Measurements from ENCODE around the gene PLCD1. TPM values are rescaled to one million over a fixed set of nuclear protein-coding genes. Genes with fewer than 3 reads are reported as not detected.

The PLCD1 gene
- total RNA-seq, 1 donor from 2014 or later: 6.5 TPM

GRCh38 chr3:37986479-37987314, 42.7 kb downstream of the PLCD1 start:
- POLR2A ChIA-PET: no interaction called here
- no peak for ATAC-seq (ENCODE audit: low read depth)

GRCh38 chr3:37985637-37986320, 43.7 kb downstream of the PLCD1 start:
- H3K9me3 Mint-ChIP-seq: no peaks in the 10 kb centered on the region
- no peak overlapping the region for H3K27ac Mint-ChIP-seq
- no peaks in the 10 kb centered on the region for H3K4me1 Mint-ChIP-seq
- DNase-seq (no peak), ATAC-seq (ENCODE audit: low read depth) (no peak)
- no peak for TF ChIP-seq CTCF (IDR thresholded peaks at IDR 0.05)
- intact Hi-C loops (cut with micrococcal nuclease): no loop called here
- CTCF ChIA-PET: interaction anchor here (1.5 kb wide), 1 partner anchor 11 kb away, joined by 4 read pairs; no protein-coding TSS in a partner anchor
- POLR2A ChIA-PET: no interaction called here
- H3K36me3 Mint-ChIP-seq (ENCODE audit: low read depth): no peaks in the 10 kb centered on the region
- no peak overlapping the region for H3K4me3 Mint-ChIP-seq
- no peaks in the 10 kb centered on the region for H3K27me3 Mint-ChIP-seq

More at GRCh38 chr3:37986479-37987314, 42.7 kb downstream of the PLCD1 start:
- TF ChIP-seq CTCF (IDR thresholded peaks at IDR 0.05): no peak
- CTCF ChIA-PET: interaction anchor here (1.5 kb wide), 1 partner anchor 12 kb away, joined by 4 read pairs; no protein-coding TSS in a partner anchor
- H3K27me3 Mint-ChIP-seq: no peaks in the 10 kb centered on the region
- no peaks in the 10 kb centered on the region for H3K9me3 Mint-ChIP-seq
- no peak for DNase-seq
- intact Hi-C loops (cut with micrococcal nuclease): no loop called here
- no peak overlapping the region for H3K27ac Mint-ChIP-seq
- H3K4me3 Mint-ChIP-seq: no peak overlapping the region
- H3K36me3 Mint-ChIP-seq (ENCODE audit: low read depth): no peaks in the 10 kb centered on the region
- H3K4me1 Mint-ChIP-seq: no peaks in the 10 kb centered on the region

GRCh38 chr3:37984596-37984995, 44.8 kb downstream of the PLCD1 start:
- no peaks in the 10 kb centered on the region for H3K36me3 Mint-ChIP-seq (ENCODE audit: low read depth)
- DNase-seq (no peak), ATAC-seq (ENCODE audit: low read depth) (no peak)
- no peaks in the 10 kb centered on the region for H3K4me1 Mint-ChIP-seq
- no peak overlapping the region for H3K4me3 Mint-ChIP-seq
- no peak for TF ChIP-seq CTCF (IDR thresholded peaks at IDR 0.05)
- POLR2A ChIA-PET: no interaction called here
- CTCF ChIA-PET: no interaction called here
- H3K27me3 Mint-ChIP-seq: no peaks in the 10 kb centered on the region
- H3K9me3 Mint-ChIP-seq: no peaks in the 10 kb centered on the region
- no peak overlapping the region for H3K27ac Mint-ChIP-seq
- intact Hi-C loops (cut with micrococcal nuclease): no loop called here

- no peak for TF ChIP-seq CTCF (IDR thresholded peaks at IDR 0.05)
- Mint-ChIP-seq H3K27me3 (peaks cover under 1% of the 10 kb centered on the region), H3K9me3 (no peaks in the 10 kb centered on the region), H3K27ac (no peak overlapping the region), H3K4me1 (no peaks in the 10 kb centered on the region), H3K4me3 (no peak overlapping the region), H3K36me3 (ENCODE audit: low read depth) (no peaks in the 10 kb centered on the region)
- ATAC-seq (ENCODE audit: low read depth): no peak
- ChIA-PET POLR2A (no interaction called here), CTCF (interaction anchor here (1.1 kb wide), 1 partner anchor 9 kb away, joined by 4 read pairs; no protein-coding TSS in a partner anchor)
- DNase-seq: no peak
- intact Hi-C loops (cut with micrococcal nuclease): no loop called here
Observed at GRCh38 chr3:37984051-37984450, 45.4 kb downstream of the PLCD1 start.

- Mint-ChIP-seq H3K4me1 (no peaks in the 10 kb centered on the region), H3K27me3 (peaks cover 2% of the 10 kb centered on the region), H3K27ac (no peak overlapping the region), H3K9me3 (no peaks in the 10 kb centered on the region), H3K36me3 (ENCODE audit: low read depth) (no peaks in the 10 kb centered on the region), H3K4me3 (no peak overlapping the region)
- no peak for TF ChIP-seq CTCF (IDR thresholded peaks at IDR 0.05)
- intact Hi-C loops (cut with micrococcal nuclease): no loop called here
- ChIA-PET POLR2A (no interaction called here), CTCF (interaction anchor here (1.8 kb wide), 1 partner anchor 15 kb away, joined by 3 read pairs; no protein-coding TSS in a partner anchor)
- no peak for DNase-seq
- no peak for ATAC-seq (ENCODE audit: low read depth)
Observed at GRCh38 chr3:37982331-37982730, 47.1 kb downstream of the PLCD1 start.

Measured in activated B cell treated with CpG ODN at 0.5 μM for 24 hours (primary cell).